K562 (cell line): ENCODE results near the gene MYH9. TPM values are rescaled to one million over a fixed set of nuclear protein-coding genes. Genes with fewer than 3 reads are reported as not detected.

ENCODE experiments used
- CBFA2T2 ChIP-seq: fragments of 450-650 bp; conservative IDR thresholded peaks from 2 replicates; pipeline ENCODE4 v1.6.1; 2017; ENCODE audit warnings: mild to moderate bottlenecking
- CHAMP1 ChIP-seq: fragments of 450-650 bp; IDR thresholded peaks from 2 replicates; pipeline ENCODE4 v1.6.1; 2016; ENCODE audit warnings: mild to moderate bottlenecking
- CREBBP ChIP-seq: IDR thresholded peaks from one replicate; pipeline ENCODE4 v1.6.1; 2012; ENCODE audit warnings: low read depth, mild to moderate bottlenecking, control low read depth, inconsistent platforms, low read length
- CSDE1 ChIP-seq, 2 experiments: fragments of 450-650 bp; IDR thresholded peaks; 2 replicates each; pipeline ENCODE4 v1.6.1; 2016; ENCODE audit warnings: mild to moderate bottlenecking in 1 of 2
- DPF2 ChIP-seq: fragments of 450-650 bp; IDR thresholded peaks from 2 replicates; pipeline ENCODE4 v1.6.1; 2016
- EP300 ChIP-seq: IDR thresholded peaks from 2 replicates; pipeline ENCODE4 v1.6.1; 2012; ENCODE audit warnings: low read length, improper control_type of control experiment
- ESRRA ChIP-seq: fragments of 450-650 bp; IDR thresholded peaks from 2 replicates; pipeline ENCODE4 v1.6.1; 2014; ENCODE audit warnings: low read depth, mild to moderate bottlenecking, moderate library complexity, borderline replicate concordance
- FOXA3 ChIP-seq, 2 experiments: fragments of 450-650 bp in 1 of 2; sonication (generic) in 1 of 2; formaldehyde crosslinking; IDR thresholded peaks in 1 of 2; conservative IDR thresholded peaks in 1 of 2; 2 replicates each; pipeline versions ENCODE4 v1.4.0 to v1.8.0; 2020 to 2022; ENCODE audit warnings: mild to moderate bottlenecking in 2 of 2, missing genetic modification reagents in 1 of 2
- FOXM1 ChIP-seq, 2 experiments: fragments of 450-650 bp in 1 of 2; sonication (generic) in 1 of 2; formaldehyde crosslinking in 1 of 2; IDR thresholded peaks; 2 replicates each; pipeline versions ENCODE4 v1.6.1 to v1.9.0; 2017 to 2022; ENCODE audit warnings: low read depth in 2 of 2, mild to moderate bottlenecking in 2 of 2, missing genetic modification reagents in 1 of 2, moderate library complexity in 1 of 2
- HDAC2 ChIP-seq: fragments of 450-650 bp; IDR thresholded peaks from 2 replicates; pipeline ENCODE4 v1.6.1; 2016; ENCODE audit warnings: mild to moderate bottlenecking
- HEY1 ChIP-seq: fragments of 250-450 bp; sonication (Bioruptor Pico); IDR thresholded peaks from 2 replicates; pipeline ENCODE4 v1.5.0; 2020; ENCODE audit warnings: mild to moderate bottlenecking, moderate library complexity, borderline replicate concordance
- JUND ChIP-seq, 2 experiments: IDR thresholded peaks; 2 replicates in 1 of 2; 3 replicates in 1 of 2; pipeline ENCODE4 v1.6.1; 2011; ENCODE audit warnings: borderline replicate concordance in 2 of 2, low read depth in 2 of 2, low read length in 2 of 2, improper control_type of control experiment in 1 of 2, missing biosample characterization in 1 of 2, missing genetic modification characterization in 1 of 2, missing genetic modification reagents in 1 of 2
- MEF2D ChIP-seq: conservative IDR thresholded peaks from 2 replicates; pipeline ENCODE4 v1.6.1; 2016; ENCODE audit warnings: low read depth, missing genetic modification characterization, missing compliant biosample characterization
- NCOR1 ChIP-seq: fragments of 450-650 bp; IDR thresholded peaks from 2 replicates; pipeline ENCODE4 v1.6.1; 2016; ENCODE audit warnings: mild to moderate bottlenecking, moderate library complexity
- NFE2 ChIP-seq: IDR thresholded peaks from 2 replicates; pipeline ENCODE4 v1.6.1; 2014; ENCODE audit warnings: antibody characterized with exemption, low read depth
- NR2C2 ChIP-seq, 2 experiments: fragments of 200-800 bp in 1 of 2; sonication (Bioruptor generic) in 1 of 2; sonication (generic) in 1 of 2; formaldehyde crosslinking in 1 of 2; IDR thresholded peaks; 2 replicates each; pipeline versions ENCODE4 v1.6.1 to v1.8.0; 2016 to 2022; ENCODE audit warnings: mild to moderate bottlenecking in 1 of 2, missing compliant biosample characterization in 1 of 2, missing genetic modification characterization in 1 of 2, missing genetic modification reagents in 1 of 2
- TCF3 ChIP-seq: sonication (generic); formaldehyde crosslinking; IDR thresholded peaks from 2 replicates; pipeline ENCODE4 v1.4.0; 2020; ENCODE audit warnings: mild to moderate bottlenecking, missing genetic modification reagents
- ZBTB26 ChIP-seq: fragments of 450-650 bp; formaldehyde crosslinking; IDR thresholded peaks from 2 replicates; pipeline ENCODE4 v1.4.0; 2022; ENCODE audit warnings: missing genetic modification characterization
- ZNF592 ChIP-seq: fragments of 450-650 bp; IDR thresholded peaks from 2 replicates; pipeline ENCODE4 v1.6.1; 2017; ENCODE audit warnings: antibody characterized with exemption, mild to moderate bottlenecking
- polyA plus RNA-seq, 8 experiments: library from polyadenylated mRNA; depleted of rRNA in 4 of 8; stranded (reverse) in 5 of 8; unstranded in 3 of 8; fragments of >200 nt; fragmentation: Nextera tagmentation in 2 of 8; fragmentation: Illumina TruSeq in 1 of 8; extraction: Ambion mirVana in 2 of 8; extraction: Trizol in 1 of 8; gene quantifications; 2 replicates each; pipeline versions ENCODE4 v1.2.1 to v1.2.3, GENCODE V29; 2011 to 2014; ENCODE audit warnings: inconsistent platforms in 1 of 8, missing spikeins in 1 of 8
- total RNA-seq, 7 experiments: library from RNA; depleted of rRNA in 6 of 7; stranded (reverse); fragments of >200 nt in 6 of 7; fragmentation: Illumina TruSeq in 2 of 7; extraction: Trizol in 2 of 7; gene quantifications; 2 replicates each; pipeline versions ENCODE4 v1.2.1 to v1.2.3, GENCODE V29; 2011 to 2021; ENCODE audit warnings: low replicate concordance in 1 of 7

The MYH9 gene
- total and polyA plus RNA-seq, 9 of the 15 experiments (the other 6 are each of a cell fraction or from before 2014, with no cell fraction given), result 0.71 to 111 (median 24.6) TPM

- TF ChIP-seq ZBTB26 (CRISPR knock-in tag) (no peak), CHAMP1 (no peak), JUND (IDR thresholded peaks at IDR 0.05; ENCODE audit: borderline replicate concordance, low read depth, low read length) (peak; percentile 55; the same call in 1 of the 2 replicates), JUND (tag; IDR thresholded peaks at IDR 0.05; ENCODE audit: borderline replicate concordance, low read depth, low read length) (no peak), NCOR1 (peak; percentile 82), ZNF592 (peak; percentile 75), TCF3 (CRISPR knock-in tag) (peak; percentile 84), NFE2 (0 out of 2 replicates have a peak, but pooled peaks have one; percentile 8), FOXA3 (CRISPR knock-in tag; conservative IDR thresholded peaks at IDR 0.05 in 1 of 2, IDR thresholded peaks at IDR 0.05 in 1 of 2) (peak in 1 of 2 experiments; percentile 46; a peak in 2 of 4 replicates), NR2C2 (CRISPR knock-in tag; IDR thresholded peaks at IDR 0.05) (no peak), NR2C2 (tag; IDR thresholded peaks at IDR 0.05) (0 out of 2 replicates have a peak, but pooled peaks have one; percentile 40), FOXM1 (IDR thresholded peaks at IDR 0.05; ENCODE audit: low read depth) (peak; percentile 14; the same call in 1 of the 2 replicates), FOXM1 (CRISPR knock-in tag; IDR thresholded peaks at IDR 0.05; ENCODE audit: low read depth) (no peak), EP300 (peak; percentile 61), HEY1 (CRISPR knock-in tag) (no peak), ESRRA (peak; percentile 94; the same call in 1 of the 2 replicates), MEF2D (tag) (peak; percentile 85), CSDE1 (IDR thresholded peaks at IDR 0.05) (no peak), CREBBP (no peak), DPF2 (peak; percentile 58; the same call in 1 of the 2 replicates), HDAC2 (0 out of 2 replicates have a peak, but pooled peaks have one; percentile 21), CBFA2T2 (peak; percentile 75)
Observed at GRCh38 chr22:36419177-36419911, 31.6 kb upstream of the MYH9 start (continued).
